Muscle of arm (tissue), 12 donors: ENCODE results near the gene PSMD14. TPM values are rescaled to one million over a fixed set of nuclear protein-coding genes. Genes with fewer than 3 reads are reported as not detected.
"Not testable (repeated sequence)": the region's sequence is repeated elsewhere in the genome, so short reads cannot be mapped to it uniquely, and the experiment has no call there.

Experiments
- DNase-seq: peaks from one replicate; pipeline ENCODE4 v3.0.0-alpha.2; 2013
- polyA plus RNA-seq, 12 donors: library from polyadenylated mRNA; unstranded; fragments of 120-200 nt; gene quantifications; one replicate each; pipeline ENCODE4 v1.2.1, GENCODE V29; 2013; ENCODE audit not compliant: insufficient read length in 12 of 12

PSMD14 gene
- polyA plus RNA-seq, 12 donors, result 20.8 to 50.5 (median 47.2) TPM; not detected in 1

GRCh38 chr2:161324876-161325275, 16.7 kb downstream of the PSMD14 start:
- DNase-seq, result no peak

- DNase-seq, result no peak
Observed at GRCh38 chr2:161327582-161327981, 19.4 kb downstream of the PSMD14 start.

DNA sequence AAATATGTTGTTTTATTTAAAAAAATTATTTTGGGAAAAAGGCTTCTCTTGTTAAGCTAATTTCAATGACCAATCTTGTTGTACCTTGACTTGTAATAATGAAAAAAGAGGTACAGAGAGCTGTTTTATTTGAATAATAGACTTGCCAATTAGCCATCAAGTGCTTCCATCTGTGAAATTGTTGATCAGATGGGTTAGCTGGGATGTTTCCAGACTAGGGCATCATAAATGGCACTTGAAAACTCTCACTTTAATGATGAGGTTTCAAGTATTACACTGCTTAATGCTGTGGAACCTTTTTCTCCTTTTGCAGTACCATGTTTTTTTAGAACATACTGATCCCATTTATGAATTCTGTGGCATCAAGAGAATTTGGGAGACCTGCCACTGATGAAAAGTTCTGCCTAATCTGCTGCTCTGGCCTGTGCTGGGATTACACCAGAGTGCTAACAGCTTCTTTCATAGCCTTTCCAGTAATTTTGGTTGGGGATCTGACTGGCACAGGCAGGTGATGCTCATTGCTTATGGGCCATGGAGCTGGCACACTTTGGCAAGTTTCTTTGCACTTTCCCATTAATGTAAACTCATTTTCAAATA, 24.2 kb downstream of the PSMD14 start:
- DNase-seq, result no peak

DNA sequence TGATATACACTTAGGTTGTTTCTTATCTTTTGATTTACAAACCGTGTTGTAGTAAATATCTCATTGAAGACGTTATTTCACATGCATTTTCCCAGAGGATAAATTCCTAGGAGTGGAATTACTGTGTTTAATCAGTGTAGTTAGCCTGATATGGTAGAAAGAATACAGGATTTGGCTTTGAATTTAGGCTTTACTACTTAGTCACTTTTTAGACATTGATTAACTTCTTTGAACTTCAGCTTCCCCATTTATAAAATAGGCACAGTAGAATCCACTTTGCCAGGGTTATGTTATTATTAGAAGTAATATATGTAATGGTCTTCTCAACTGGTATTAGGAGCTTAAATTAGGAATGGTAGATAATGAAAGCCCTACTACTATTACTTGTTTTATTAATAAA, 27.4 kb downstream of the PSMD14 start:
- no peak for DNase-seq

DNA sequence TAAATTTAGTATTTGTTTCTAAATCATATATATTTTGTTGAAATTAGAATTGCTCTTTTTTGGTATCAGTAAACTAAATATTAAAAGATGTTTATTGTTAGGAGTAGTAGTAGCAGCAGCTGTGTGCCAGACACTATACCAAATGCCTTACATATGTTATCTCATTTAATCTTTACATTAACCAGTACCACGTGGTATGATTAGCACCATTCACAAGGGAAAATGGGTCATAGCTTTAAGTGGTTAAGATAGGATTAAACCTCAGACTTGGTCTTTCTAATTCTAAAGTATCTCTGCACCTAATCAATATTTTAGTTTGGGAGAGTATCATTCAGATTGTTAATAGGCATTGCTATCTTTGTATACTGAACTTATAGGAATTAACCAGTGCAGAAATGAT, 29.0 kb downstream of the PSMD14 start:
- no peak for DNase-seq

GRCh38 chr2:161339532-161339931, 31.3 kb downstream of the PSMD14 start:
- DNase-seq, result not testable (repeated sequence)

DNA sequence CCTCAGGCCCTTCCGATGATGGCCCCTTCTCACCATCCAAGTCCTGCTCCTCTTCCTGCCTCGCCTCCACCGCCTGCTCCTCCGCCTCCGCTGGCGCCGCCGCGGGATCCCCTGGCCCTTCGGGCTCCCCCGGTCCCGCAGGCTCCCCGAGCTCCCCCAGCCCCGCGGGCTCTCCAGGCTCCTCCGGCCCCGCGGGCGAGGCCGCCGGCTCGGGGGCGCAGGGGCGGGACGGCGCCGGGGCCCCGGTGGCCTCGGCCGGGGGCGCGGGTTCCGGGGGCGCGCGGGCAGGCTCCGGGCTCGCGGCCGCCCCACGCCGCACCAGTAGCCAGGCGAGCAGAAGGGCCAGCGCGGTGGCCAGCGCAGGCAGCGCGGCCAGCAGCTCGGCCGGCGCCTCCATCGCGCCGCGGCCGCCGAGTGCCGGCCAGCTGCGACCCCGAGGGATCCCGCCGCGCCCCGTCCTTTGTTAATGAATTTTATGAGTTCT, 32.7 kb downstream of the PSMD14 start:
- DNase-seq, result not testable (repeated sequence)

DNA sequence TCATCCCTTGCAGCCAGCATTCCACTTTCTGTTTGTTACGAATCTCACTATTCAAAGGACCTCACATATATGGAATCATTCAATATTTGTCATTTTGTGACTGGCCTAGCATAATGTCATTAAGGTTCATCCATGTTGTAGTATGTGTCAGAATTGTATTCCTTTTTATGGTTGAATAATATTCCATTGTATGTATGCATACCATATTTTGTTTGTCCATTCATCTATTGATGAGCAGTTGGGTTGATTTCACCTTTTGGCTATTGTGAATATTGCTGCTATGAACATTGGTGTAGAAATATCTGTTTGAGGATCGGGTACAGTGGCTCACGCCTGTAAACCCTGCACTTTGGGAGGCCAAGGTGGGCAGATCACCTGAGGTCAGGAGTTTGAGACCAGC, 35.0 kb downstream of the PSMD14 start:
- no peak for DNase-seq

DNA sequence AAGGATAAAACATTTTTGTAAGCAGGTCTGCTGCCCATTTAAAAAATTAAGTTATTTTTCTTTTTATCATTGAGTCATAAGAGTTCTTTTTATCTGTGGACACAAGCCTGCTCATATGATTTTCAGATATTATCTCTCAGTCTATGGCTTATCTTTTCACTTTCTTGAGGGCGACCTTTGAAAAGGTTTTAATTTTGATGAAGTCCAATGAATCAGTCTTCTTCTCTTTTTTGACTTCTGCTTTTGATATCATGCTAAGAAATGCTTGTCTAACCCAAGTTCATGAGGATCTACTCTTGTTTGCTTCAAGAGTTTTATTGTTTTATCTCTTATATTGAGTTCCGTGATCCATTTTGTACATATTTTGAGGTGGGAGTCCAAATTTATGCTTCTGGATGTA, 36.5 kb downstream of the PSMD14 start:
- DNase-seq, result no peak

GRCh38 chr2:161351678-161352077, 43.5 kb downstream of the PSMD14 start:
- DNase-seq, result no peak

DNA sequence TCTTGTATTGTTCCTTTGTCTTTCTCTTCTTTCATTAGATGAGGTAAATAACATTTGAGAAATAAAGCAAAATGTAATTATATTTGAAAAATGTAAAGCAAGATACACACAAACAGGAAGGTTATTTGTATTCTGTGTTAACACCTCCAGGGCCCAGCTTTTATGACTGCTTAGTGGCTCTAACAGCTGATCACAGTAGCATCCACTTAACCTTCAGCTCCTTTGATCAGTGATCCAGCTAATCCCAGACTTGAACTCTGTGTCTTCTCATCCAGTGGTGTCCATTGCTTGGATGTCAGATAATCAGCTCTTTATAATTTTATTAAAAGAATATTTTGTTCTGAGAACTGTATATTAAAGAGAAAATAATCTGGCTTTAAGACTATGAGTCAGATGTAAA, 44.5 kb downstream of the PSMD14 start:
- no peak for DNase-seq

DNA sequence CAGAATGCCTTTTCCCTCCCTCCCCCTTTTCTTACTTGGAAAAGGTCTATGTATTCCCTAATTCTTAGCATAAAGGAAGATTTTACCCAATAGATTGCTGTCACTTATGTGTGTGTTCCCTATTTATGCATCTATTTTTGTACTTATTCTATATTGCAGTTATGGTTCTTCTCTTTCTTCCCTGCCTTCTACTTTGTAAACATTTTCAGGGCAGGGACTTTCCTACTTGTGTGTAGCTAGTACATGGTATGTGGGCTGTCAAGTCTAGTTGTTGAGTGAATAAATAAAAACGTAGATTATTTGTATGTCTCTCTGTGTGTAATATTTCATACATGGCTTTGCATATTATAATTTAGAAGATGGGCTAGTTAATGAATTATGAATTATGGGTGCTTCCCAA, 45.3 kb downstream of the PSMD14 start:
- no peak for DNase-seq

DNA sequence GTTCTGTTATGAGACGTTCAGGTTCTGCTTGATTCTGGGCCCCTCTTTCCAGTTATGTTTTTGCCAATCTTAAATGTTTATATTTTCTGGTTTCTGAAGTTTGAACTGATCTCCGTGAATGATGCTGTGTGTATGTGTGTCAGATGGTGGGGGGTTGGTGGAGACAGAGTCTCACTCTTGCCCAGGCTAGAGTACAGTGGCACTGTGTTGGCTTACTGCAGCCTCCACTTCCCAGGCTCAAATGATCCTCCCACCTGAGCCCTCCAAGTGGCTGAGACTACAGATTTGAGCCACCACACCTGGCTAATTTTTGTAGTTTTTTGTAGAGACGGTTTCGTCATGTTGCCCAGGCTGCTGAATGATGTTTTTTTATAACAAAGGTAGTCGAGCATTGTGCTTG, 45.9 kb downstream of the PSMD14 start:
- no peak for DNase-seq

DNA sequence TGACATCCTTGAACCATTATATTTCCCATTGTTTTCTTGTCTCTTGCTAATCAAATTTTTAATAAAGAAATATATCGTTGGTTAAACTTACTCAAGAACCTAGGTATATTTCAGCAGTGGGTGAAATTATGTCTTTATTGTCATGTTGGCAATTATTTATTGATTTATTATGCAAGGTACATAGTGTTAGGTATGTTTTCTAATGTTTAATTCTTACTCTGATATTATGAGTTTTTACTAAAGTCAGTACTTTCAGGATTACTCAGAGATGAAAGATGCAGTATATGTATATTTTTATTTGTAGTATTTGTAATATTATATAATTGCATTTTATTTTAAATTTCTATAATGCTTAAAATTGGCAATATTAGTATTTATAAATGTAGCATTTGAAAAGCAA, 46.9 kb downstream of the PSMD14 start:
- no peak for DNase-seq

GRCh38 chr2:161355983-161356382, 47.8 kb downstream of the PSMD14 start:
- DNase-seq, result no peak

DNA sequence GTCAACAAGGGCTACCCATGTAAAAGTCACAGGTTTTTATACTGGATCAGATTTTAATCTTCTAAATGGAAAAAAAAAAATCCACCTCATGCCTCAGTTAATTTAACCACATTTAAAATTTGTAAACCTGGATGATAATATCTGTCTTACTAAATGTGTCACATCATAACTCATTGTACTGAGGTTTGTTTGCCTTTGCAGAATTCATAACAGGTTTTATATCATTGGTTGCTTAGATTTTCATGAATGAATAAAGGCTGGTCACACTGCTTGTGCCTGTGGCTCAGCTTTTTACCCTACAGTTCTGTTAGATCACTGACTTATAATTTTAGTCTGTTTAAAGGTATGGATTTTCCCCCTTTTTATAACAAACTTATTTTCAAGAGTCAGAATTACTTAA, 48.9 kb downstream of the PSMD14 start:
- no peak for DNase-seq

- no peak for DNase-seq
Observed at GRCh38 chr2:161358838-161359237, 50.6 kb downstream of the PSMD14 start.

- DNase-seq, result not testable (repeated sequence)
Observed at GRCh38 chr2:161360095-161360654, 52.0 kb downstream of the PSMD14 start.

GRCh38 chr2:161362568-161363166, 54.4 kb downstream of the PSMD14 start:
- no peak for DNase-seq

GRCh38 chr2:161367675-161368074, 59.5 kb downstream of the PSMD14 start:
- no peak for DNase-seq

- DNase-seq, result no peak
Observed at GRCh38 chr2:161369311-161369710, 61.1 kb downstream of the PSMD14 start.

DNA sequence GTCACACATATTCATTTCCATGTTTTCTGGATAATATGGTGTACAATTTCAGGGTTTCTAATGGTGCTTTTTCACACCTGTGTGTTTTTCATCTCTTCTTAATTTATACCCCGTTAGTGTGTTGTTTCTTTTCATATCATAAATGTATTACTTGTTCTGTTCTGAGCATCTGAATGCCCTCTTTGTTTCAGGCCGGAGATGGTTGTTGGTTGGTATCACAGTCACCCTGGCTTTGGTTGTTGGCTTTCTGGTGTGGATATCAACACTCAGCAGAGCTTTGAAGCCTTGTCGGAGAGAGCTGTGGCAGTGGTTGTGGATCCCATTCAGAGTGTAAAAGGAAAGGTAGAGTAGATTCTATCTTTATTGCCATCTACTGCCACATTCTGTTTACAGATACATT, 62.8 kb downstream of the PSMD14 start:
- no peak for DNase-seq

- no peak for DNase-seq
Observed at GRCh38 chr2:161371869-161372268, 63.6 kb downstream of the PSMD14 start.

DNA sequence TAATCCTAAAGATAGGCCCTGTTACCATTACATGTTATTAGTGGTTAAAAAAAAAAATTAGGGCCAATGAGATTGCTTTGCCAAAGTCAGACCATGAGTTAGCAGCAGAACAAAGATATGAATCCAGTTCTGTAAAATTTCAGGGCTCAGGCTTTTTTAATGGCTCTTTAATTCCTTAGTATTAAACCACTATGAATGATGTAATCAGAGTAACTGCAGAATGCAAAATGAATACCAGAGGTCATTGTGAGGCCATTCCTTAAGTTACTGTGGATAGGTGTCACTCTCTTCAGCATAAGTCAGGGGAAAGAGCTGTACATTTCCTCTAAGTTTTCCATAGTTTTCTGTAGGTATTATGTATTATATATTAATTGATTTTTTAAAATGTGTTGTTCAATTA, 65.7 kb downstream of the PSMD14 start:
- DNase-seq, result no peak
